ENCODE results near the gene CASP2. TPM values are rescaled to one million over a fixed set of nuclear protein-coding genes. Genes with fewer than 3 reads are reported as not detected.
A peak's percentile ranks its signal among the peaks of the same experiment; 100 is the strongest.
"Not testable (repeated sequence)": the region's sequence is repeated elsewhere in the genome, so short reads cannot be mapped to it uniquely, and the experiment has no call there.

Gene CASP2
- total RNA-seq, 2 experiments from 2014 or later, result 96.5 to 98.8 TPM

DNA sequence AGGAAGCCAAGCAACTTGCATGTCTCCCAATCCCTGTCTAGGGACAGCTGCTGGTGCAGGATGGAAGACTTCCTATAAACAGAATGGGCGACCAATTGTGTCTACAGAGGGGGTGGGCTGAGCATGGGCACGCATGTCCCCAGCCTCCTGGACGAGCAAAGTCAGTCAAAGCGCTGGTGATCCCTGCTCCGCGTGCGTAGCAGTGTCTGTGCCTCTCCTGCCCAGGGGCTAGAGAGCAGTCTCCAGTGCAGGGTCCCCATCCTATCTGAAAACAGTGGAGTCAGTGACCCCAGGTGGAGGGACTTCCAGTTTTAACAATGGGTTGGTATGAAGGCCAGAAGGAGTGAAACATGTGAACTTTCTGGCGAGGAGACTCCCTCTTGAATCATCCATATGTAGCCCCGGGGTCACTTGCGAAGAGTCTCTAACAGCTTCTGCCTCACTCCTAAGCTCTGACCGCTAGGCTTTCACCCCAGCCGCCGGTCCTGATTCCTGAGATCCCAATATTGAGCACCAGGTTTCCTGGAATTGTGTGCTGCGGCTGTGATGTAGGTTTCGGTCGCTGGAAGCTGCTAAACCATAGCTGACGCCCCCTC is 714 bp upstream of the CASP2 start:
- peaks cover 43% of the 10 kb centered on the region for H3K4me1 Mint-ChIP-seq
- DNase-seq, result no peak
- H3K27ac Mint-ChIP-seq, result peak overlapping the region; percentile 92
- ATAC-seq (ENCODE audit: low read depth), result no peak
- H3K4me3 Mint-ChIP-seq, result peak overlapping the region; percentile 85
- H3K9me3 Mint-ChIP-seq, result peaks cover 5% of the 10 kb centered on the region
- POLR2A ChIA-PET, result interaction anchor here (0.6 to 2.4 kb wide), 24 partner anchors 8 to 97 kb away, joined by 3 to 29 read pairs (median 4); partner anchors contain the start of gene GSTK1
- peaks cover 27% of the 10 kb centered on the region for H3K36me3 Mint-ChIP-seq
- H3K27me3 Mint-ChIP-seq, result no peaks in the 10 kb centered on the region

DNA sequence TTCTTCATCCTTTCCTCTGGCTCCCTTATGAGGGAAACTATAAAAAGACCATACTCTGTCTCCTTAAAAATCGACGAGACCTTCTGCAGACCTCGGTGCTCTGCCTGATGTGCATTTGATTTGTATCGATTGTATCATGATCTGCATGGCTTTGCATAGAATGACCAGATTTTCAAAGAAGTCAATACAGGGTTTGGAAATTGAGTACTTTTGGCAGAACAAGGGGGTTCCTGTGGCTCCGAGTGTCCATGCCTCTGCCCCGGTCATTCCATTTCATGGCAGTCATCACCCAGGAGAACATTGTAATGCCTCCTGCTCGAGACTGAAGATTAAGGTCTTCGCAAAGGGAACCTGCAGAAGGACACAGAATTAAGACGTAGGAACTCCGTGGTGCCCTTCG is 685 bp downstream of the CASP2 start:
- peak overlapping the region; percentile 87 for H3K27ac Mint-ChIP-seq
- peaks cover 39% of the 10 kb centered on the region for H3K4me1 Mint-ChIP-seq
- no peak for ATAC-seq (ENCODE audit: low read depth)
- H3K9me3 Mint-ChIP-seq, result peaks cover 5% of the 10 kb centered on the region
- H3K27me3 Mint-ChIP-seq, result no peaks in the 10 kb centered on the region
- H3K36me3 Mint-ChIP-seq, result peaks cover 31% of the 10 kb centered on the region
- POLR2A ChIA-PET, result interaction anchor here (1.2 to 2.1 kb wide), 10 partner anchors 9 to 91 kb away, joined by 3 to 29 read pairs (median 4); partner anchors contain the start of gene GSTK1
- peak overlapping the region; percentile 85 for H3K4me3 Mint-ChIP-seq
- no peak for DNase-seq

DNA sequence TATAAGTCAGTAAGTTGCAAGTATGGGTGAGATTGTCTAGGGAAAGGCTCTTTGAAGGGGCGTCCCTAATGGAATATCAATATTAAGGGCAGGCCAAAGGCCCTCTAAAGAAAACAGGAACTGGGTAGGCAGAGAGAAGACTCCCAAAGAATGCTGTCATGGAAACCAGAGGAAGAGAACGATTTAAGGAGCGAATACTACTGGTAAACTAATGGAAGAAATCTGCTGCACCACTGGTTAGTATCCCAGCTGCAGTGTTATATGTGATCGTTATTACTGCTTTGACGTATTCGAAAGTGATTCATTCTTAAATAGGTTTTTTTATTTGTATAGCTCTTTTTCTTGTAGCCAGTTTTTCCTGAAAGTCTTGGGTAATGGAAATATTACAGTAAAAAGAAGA is 1.3 kb downstream of the CASP2 start:
- Mint-ChIP-seq H3K4me1 (peaks cover 40% of the 10 kb centered on the region), H3K9me3 (peaks cover 5% of the 10 kb centered on the region), H3K36me3 (peaks cover 36% of the 10 kb centered on the region), H3K27me3 (no peaks in the 10 kb centered on the region), H3K4me3 (peak overlapping the region; percentile 85), H3K27ac (peak overlapping the region; percentile 87)
- ATAC-seq (ENCODE audit: low read depth) (no peak), DNase-seq (no peak)
- POLR2A ChIA-PET, result interaction anchor here (1.1 to 1.2 kb wide), 2 partner anchors 9 to 91 kb away, joined by 3 to 4 read pairs; no protein-coding TSS in a partner anchor

DNA sequence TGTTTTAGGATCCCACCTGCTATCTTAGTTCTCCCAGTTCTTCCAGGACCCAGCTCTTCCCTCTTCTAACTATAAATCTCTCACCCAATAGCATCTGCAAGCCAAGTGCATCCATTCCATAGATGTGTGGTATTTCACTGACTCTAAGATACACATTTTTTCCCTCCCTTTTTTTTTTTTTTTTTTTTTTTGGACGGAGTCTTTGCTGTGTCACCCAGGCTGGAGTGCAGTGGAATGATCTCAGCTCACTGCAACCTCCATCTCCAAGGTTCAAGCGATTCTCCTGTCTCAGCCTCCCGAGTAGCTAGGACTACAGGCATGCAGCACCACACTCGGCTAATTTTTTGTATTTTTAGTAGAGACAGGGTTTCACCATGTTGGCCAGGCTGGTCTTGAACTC is 1.7 kb downstream of the CASP2 start:
- not testable (repeated sequence) for DNase-seq; H3K9me3 Mint-ChIP-seq; ATAC-seq (ENCODE audit: low read depth); H3K27me3 Mint-ChIP-seq
- Mint-ChIP-seq H3K27ac (peak overlapping the region; percentile 40), H3K4me1 (peaks cover 44% of the 10 kb centered on the region), H3K4me3 (peak overlapping the region; percentile 85), H3K36me3 (peaks cover 41% of the 10 kb centered on the region)
- POLR2A ChIA-PET, result interaction anchor here (0.7 to 1.2 kb wide), 3 partner anchors 9 to 492 kb away, joined by 3 to 5 read pairs (median 4); no protein-coding TSS in a partner anchor

DNA sequence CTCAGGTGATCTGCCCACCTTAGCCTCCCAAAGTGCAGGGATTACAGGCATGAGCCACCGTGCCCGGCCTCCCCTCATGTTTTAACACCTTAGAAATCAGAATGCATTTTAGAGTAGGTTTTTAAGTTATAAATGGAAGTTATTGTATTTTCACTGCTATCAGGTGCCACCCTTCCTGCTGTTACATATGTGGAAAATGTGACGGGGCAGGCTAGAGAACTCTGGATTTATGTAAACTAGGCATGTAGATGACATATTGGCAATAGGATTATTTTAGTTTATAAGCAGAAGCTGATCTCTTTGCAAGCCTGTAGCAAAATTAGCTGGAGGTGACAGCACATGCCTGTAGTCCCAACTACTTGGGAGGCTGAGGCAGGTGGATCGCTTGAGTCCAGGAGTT is 2.1 kb downstream of the CASP2 start:
- DNase-seq, result no peak
- H3K9me3 Mint-ChIP-seq, result peaks cover 5% of the 10 kb centered on the region
- H3K4me3 Mint-ChIP-seq, result peak overlapping the region; percentile 85
- ATAC-seq (ENCODE audit: low read depth), result no peak
- no peaks in the 10 kb centered on the region for H3K27me3 Mint-ChIP-seq
- H3K4me1 Mint-ChIP-seq, result peaks cover 48% of the 10 kb centered on the region
- peaks cover 45% of the 10 kb centered on the region for H3K36me3 Mint-ChIP-seq
- no peak overlapping the region for H3K27ac Mint-ChIP-seq
- POLR2A ChIA-PET, result interaction anchor here (0.7 to 1.5 kb wide), 4 partner anchors 10 to 492 kb away, joined by 3 to 5 read pairs (median 4); no protein-coding TSS in a partner anchor

DNA sequence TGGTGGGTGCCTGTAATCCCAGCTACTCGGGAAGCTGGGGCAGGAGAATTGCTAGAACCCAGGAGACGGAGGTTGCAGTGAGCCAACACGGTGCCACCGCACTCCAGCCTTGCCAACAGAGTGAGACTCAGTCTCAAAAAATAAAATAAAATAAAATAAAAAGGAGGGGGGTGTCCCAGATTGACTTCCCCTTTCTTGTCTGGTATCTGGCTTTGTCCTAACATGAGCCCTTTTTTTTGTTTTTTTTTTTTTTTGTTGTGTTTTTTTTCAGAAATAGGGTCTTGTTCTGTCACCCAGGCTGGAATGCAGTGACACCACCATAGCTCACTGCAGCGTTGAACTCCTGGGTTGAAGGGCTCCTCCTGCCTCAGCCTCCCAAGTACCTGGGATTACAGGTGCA is 4.7 kb downstream of the CASP2 start:
- ATAC-seq (ENCODE audit: low read depth) (no peak), DNase-seq (no peak)
- H3K4me1 Mint-ChIP-seq, result peaks cover 58% of the 10 kb centered on the region
- POLR2A ChIA-PET, result interaction anchor here (0.7 kb wide), 1 partner anchor 116 kb away, joined by 4 read pairs; the partner anchor contains the start of gene EPHA1
- no peaks in the 10 kb centered on the region for H3K27me3 Mint-ChIP-seq
- peaks cover 53% of the 10 kb centered on the region for H3K36me3 Mint-ChIP-seq
- no peak overlapping the region for H3K27ac Mint-ChIP-seq
- no peaks in the 10 kb centered on the region for H3K9me3 Mint-ChIP-seq
- H3K4me3 Mint-ChIP-seq, result no peak overlapping the region

DNA sequence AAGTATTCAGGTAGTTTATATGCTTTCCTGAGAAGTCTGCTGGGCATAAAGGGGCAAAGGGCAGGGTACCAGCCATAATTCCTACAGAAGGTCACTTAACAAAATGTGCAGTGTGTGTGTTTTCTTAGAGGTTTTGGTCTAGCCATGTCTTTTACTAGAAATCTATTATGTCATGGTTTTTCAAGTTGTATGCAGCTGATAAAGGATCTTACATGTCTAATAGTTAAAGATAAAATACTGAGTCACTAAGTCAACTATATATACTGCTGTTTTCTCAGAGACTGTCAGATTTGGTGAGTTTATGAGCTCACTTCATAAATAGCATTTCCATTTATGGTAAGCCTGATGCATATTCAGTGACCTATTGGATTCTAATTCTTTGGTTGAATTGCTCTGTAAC is 7.7 kb downstream of the CASP2 start:
- ATAC-seq (ENCODE audit: low read depth) (no peak), DNase-seq (no peak)
- no peak overlapping the region for H3K4me3 Mint-ChIP-seq
- no peaks in the 10 kb centered on the region for H3K9me3 Mint-ChIP-seq
- H3K36me3 Mint-ChIP-seq, result peaks cover 63% of the 10 kb centered on the region
- peaks cover 57% of the 10 kb centered on the region for H3K4me1 Mint-ChIP-seq
- H3K27me3 Mint-ChIP-seq, result no peaks in the 10 kb centered on the region
- POLR2A ChIA-PET, result interaction anchor here (0.6 to 1.9 kb wide), 2 partner anchors 8 to 108 kb away, joined by 4 to 5 read pairs; partner anchors contain the start of gene CASP2
- no peak overlapping the region for H3K27ac Mint-ChIP-seq

DNA sequence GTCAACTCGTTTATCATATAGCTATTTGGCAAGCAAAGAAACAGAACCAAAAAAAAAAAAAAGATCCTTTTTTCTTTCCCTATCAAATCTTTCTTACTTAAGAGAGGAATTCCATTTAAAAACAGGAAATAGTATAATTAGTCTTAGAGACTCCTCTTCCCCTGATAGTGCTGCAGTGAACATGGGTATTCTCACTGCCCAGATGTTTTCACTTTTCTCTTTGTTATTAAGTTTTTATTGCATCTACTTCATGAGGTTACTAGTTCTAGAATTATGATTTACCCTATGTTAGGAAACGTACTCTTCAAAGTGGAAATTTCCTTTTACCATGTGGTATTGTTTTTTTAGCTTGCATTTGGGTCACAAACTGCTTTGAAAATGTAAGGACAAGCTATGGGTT is 8.5 kb downstream of the CASP2 start:
- POLR2A ChIA-PET, result interaction anchor here (1.1 to 1.9 kb wide), 2 partner anchors 9 to 13 kb away, joined by 3 to 5 read pairs; partner anchors contain the start of gene CASP2
- DNase-seq (no peak), ATAC-seq (ENCODE audit: low read depth) (no peak)
- Mint-ChIP-seq H3K36me3 (peaks cover 63% of the 10 kb centered on the region), H3K27ac (no peak overlapping the region), H3K4me1 (peaks cover 54% of the 10 kb centered on the region), H3K27me3 (no peaks in the 10 kb centered on the region), H3K4me3 (no peak overlapping the region), H3K9me3 (no peaks in the 10 kb centered on the region)

DNA sequence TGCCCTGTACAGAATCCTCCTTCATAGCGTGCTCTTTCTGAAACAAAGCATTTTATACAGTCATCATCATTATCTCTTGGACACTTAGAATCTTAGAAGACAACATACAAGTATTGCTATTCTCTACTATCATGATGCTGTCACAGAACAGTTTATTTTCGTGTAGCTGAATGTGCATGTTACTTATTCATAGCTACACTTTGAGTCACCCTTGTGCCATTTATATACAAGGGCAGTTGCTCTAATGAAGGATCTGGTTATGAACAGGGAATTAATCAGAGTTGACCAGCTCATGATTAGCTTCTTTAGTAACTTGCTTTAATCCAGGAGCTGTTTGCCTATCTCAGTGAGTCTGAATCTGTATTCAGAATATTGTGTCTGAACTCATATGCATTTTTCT is 11.2 kb downstream of the CASP2 start:
- H3K27me3 Mint-ChIP-seq, result no peaks in the 10 kb centered on the region
- no peaks in the 10 kb centered on the region for H3K9me3 Mint-ChIP-seq
- DNase-seq (no peak), ATAC-seq (ENCODE audit: low read depth) (peak; percentile 21)
- peaks cover 68% of the 10 kb centered on the region for H3K36me3 Mint-ChIP-seq
- H3K4me3 Mint-ChIP-seq, result no peak overlapping the region
- no peak overlapping the region for H3K27ac Mint-ChIP-seq
- peaks cover 44% of the 10 kb centered on the region for H3K4me1 Mint-ChIP-seq
- POLR2A ChIA-PET, result interaction anchor here (1.0 to 1.2 kb wide), 6 partner anchors 11 to 85 kb away, joined by 3 to 8 read pairs (median 4); partner anchors contain the start of gene CASP2

DNA sequence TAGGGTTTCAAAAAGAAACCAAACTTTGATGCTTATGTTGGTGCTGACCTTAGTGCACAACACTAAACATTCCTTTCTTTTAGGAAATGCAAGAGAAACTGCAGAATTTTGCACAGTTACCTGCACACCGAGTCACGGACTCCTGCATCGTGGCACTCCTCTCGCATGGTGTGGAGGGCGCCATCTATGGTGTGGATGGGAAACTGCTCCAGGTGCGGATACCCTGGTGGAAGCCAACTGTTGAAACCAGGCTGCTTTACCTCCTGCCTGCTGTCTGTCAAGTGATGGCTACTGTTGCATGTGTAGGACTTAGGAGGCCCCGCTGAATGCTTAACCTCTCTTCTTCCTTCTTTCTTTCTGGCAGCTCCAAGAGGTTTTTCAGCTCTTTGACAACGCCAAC is 11.7 kb downstream of the CASP2 start:
- DNase-seq, result peak; percentile 55
- Mint-ChIP-seq H3K27ac (no peak overlapping the region), H3K27me3 (no peaks in the 10 kb centered on the region), H3K4me3 (no peak overlapping the region), H3K4me1 (peaks cover 43% of the 10 kb centered on the region), H3K9me3 (no peaks in the 10 kb centered on the region), H3K36me3 (peaks cover 67% of the 10 kb centered on the region)
- ATAC-seq (ENCODE audit: low read depth), result peak; percentile 91
- POLR2A ChIA-PET, result interaction anchor here (1.0 to 1.2 kb wide), 6 partner anchors 10 to 85 kb away, joined by 3 to 8 read pairs (median 4); partner anchors contain the start of gene CASP2

DNA sequence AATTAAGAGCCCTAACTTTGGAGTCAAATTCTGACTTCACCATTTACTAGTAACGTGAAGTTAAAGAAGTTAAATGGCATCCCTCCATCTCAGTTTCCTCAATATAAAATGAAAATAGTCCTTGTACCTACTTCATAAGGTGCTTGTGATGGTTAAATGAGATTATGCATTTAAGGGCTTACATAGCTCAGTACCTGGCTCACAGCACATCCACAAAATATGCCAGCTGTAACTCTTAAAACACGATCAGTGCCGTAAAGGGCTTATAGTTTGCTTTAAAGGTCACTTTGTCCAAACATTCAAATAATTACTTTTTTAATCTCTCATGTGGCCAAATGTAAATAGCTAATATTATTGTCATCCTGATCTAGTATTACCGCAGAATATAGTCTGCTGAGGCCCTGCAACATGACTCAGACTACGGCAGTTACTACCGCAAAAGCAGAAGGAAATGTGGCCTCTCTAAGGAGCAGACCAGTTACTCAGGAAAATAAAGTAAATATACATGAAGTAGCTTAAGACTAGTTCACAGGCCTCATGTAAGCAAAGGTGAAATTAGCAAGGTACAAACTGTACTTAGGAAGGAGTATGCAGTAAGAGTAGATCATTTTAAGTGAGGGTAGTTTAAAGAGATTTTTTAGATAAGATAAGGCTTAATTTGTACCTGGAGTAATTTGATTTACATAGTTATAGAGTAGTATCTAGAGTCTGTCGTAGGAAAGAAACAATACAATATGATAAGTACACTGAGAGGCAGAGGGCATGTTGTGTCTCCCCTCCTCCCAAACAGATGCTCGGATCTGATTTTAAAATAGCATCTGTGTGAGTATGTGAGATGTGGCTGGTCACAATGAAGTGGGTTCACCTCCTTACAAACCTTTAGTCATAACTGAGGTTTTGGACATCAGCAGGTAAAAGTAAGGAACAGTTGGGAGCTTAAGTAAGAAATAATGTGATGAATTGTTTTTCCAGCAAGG is 13.1 kb downstream of the CASP2 start:
- no peak for ATAC-seq (ENCODE audit: low read depth)
- peaks cover 42% of the 10 kb centered on the region for H3K4me1 Mint-ChIP-seq
- H3K27ac Mint-ChIP-seq, result no peak overlapping the region
- no peak for DNase-seq
- H3K9me3 Mint-ChIP-seq, result no peaks in the 10 kb centered on the region
- H3K36me3 Mint-ChIP-seq, result peaks cover 68% of the 10 kb centered on the region
- H3K4me3 Mint-ChIP-seq, result no peak overlapping the region
- POLR2A ChIA-PET, result interaction anchor here (0.8 to 1.8 kb wide), 3 partner anchors 9 to 75 kb away, joined by 3 to 7 read pairs (median 3); partner anchors contain the start of gene CASP2
- H3K27me3 Mint-ChIP-seq, result no peaks in the 10 kb centered on the region

DNA sequence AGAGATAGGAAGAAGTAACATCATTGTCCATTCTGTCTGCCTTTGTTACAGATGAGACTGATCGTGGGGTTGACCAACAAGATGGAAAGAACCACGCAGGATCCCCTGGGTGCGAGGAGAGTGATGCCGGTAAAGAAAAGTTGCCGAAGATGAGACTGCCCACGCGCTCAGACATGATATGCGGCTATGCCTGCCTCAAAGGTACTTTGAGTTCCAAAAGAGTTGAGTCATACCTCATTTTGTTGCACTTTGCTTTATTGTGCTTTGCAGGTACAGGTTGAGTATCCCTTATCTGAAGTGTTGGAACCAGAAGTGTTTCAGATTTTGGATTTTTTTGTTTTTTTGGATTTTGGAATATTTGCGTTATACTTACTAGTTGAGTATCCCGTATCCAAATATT is 15.6 kb downstream of the CASP2 start:
- POLR2A ChIA-PET, result no interaction called here
- no peak for ATAC-seq (ENCODE audit: low read depth)
- Mint-ChIP-seq H3K4me3 (no peak overlapping the region), H3K4me1 (peaks cover 38% of the 10 kb centered on the region), H3K27ac (no peak overlapping the region), H3K9me3 (no peaks in the 10 kb centered on the region), H3K27me3 (no peaks in the 10 kb centered on the region), H3K36me3 (peaks cover 76% of the 10 kb centered on the region)
- DNase-seq, result no peak

DNA sequence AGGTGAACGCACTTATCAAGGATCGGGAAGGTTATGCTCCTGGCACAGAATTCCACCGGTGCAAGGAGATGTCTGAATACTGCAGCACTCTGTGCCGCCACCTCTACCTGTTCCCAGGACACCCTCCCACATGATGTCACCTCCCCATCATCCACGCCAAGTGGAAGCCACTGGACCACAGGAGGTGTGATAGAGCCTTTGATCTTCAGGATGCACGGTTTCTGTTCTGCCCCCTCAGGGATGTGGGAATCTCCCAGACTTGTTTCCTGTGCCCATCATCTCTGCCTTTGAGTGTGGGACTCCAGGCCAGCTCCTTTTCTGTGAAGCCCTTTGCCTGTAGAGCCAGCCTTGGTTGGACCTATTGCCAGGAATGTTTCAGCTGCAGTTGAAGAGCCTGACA is 16.8 kb downstream of the CASP2 start:
- ATAC-seq (ENCODE audit: low read depth) (no peak), DNase-seq (no peak)
- POLR2A ChIA-PET, result interaction anchor here (0.5 to 0.7 kb wide), 2 partner anchors 56 to 112 kb away, joined by 3 read pairs; no protein-coding TSS in a partner anchor
- Mint-ChIP-seq H3K36me3 (peaks cover 80% of the 10 kb centered on the region), H3K9me3 (peaks cover 2% of the 10 kb centered on the region), H3K27me3 (no peaks in the 10 kb centered on the region), H3K27ac (peak overlapping the region; percentile 14), H3K4me1 (peaks cover 35% of the 10 kb centered on the region), H3K4me3 (peak overlapping the region; percentile 24)

All from activated naive CD8-positive, alpha-beta T cell treated with anti-CD3 and anti-CD28 coated beads, Interleukin-2, amount 10 ng/mL, durations not matched to agents 7 days and 5 days (primary cell).